Head of caudate nucleus (tissue), 42 donors: ENCODE measurements around the gene RGS7.
"Not testable (repeated sequence)": the region's sequence is repeated elsewhere in the genome, so short reads cannot be mapped to it uniquely, and the experiment has no call there.

Experiments used
- DNase-seq, 42 donors: peaks; one replicate each; pipeline versions ENCODE4 v3.0.0 to v3.0.0-alpha.2; 2020 to 2021; ENCODE audit warnings: mixed read lengths in 7 of 42
- intact Hi-C: fragments of 100-400 bp; cut with DNase I; formaldehyde crosslinking; loops from one replicate; pipeline ENCODE4 v1.15.0; 2022

Gene RGS7

GRCh38 chr1:241163363-241163762 is 193.6 kb downstream of the RGS7 start:
- intact Hi-C loops, result no loop called here
- no peak for DNase-seq

- intact Hi-C loops, result no loop called here
- no peak for DNase-seq
Measured at GRCh38 chr1:241161188-241161689, 195.8 kb downstream of the RGS7 start.

- intact Hi-C loops, result no loop called here
- DNase-seq, result no peak
Measured at GRCh38 chr1:241157435-241157834, 199.6 kb downstream of the RGS7 start.

GRCh38 chr1:241156231-241156965 is 200.6 kb downstream of the RGS7 start:
- intact Hi-C loops, result no loop called here
- DNase-seq, result peak in 10 of 42 donors; percentile 4 to 54 (median 16)

- intact Hi-C loops, result no loop called here
- DNase-seq, result no peak
Measured at GRCh38 chr1:241145881-241146280, 211.1 kb downstream of the RGS7 start.

GRCh38 chr1:241143765-241144442 is 213.1 kb downstream of the RGS7 start:
- intact Hi-C loops, result no loop called here

GRCh38 chr1:241142493-241142892 is 214.5 kb downstream of the RGS7 start:
- no peak for DNase-seq
- intact Hi-C loops, result no loop called here

More at GRCh38 chr1:241143765-241144442, 213.1 kb downstream of the RGS7 start:
- DNase-seq, result no peak

GRCh38 chr1:241141646-241142045 is 215.4 kb downstream of the RGS7 start:
- DNase-seq, intact Hi-C loops: not testable (repeated sequence)

GRCh38 chr1:241140670-241141069 is 216.3 kb downstream of the RGS7 start:
- intact Hi-C loops, result no loop called here
- DNase-seq, result no peak

GRCh38 chr1:241139047-241139446 is 218.0 kb downstream of the RGS7 start:
- no peak for DNase-seq
- intact Hi-C loops, result no loop called here

- intact Hi-C loops, result no loop called here
- DNase-seq, result no peak
Measured at GRCh38 chr1:241138248-241138647, 218.8 kb downstream of the RGS7 start.

GRCh38 chr1:241136389-241136788 is 220.6 kb downstream of the RGS7 start:
- no peak for DNase-seq
- intact Hi-C loops, result no loop called here

- no peak for DNase-seq
- intact Hi-C loops, result no loop called here
Measured at GRCh38 chr1:241131636-241132194, 225.3 kb downstream of the RGS7 start.

- DNase-seq, result no peak
- intact Hi-C loops, result no loop called here
Measured at GRCh38 chr1:241130881-241131280, 226.1 kb downstream of the RGS7 start.

- intact Hi-C loops, result no loop called here
- no peak for DNase-seq
Measured at GRCh38 chr1:241129207-241129960, 227.6 kb downstream of the RGS7 start.

GRCh38 chr1:241125286-241125685 is 231.7 kb downstream of the RGS7 start:
- intact Hi-C loops, result no loop called here
- DNase-seq, result peak in 8 of 42 donors; percentile 16 to 69 (median 36)

GRCh38 chr1:241118049-241118448 is 239.0 kb downstream of the RGS7 start:
- intact Hi-C loops, result no loop called here
- no peak for DNase-seq

GRCh38 chr1:241115784-241116183 is 241.2 kb downstream of the RGS7 start:
- intact Hi-C loops, result no loop called here
- no peak for DNase-seq

- intact Hi-C loops, result no loop called here
- DNase-seq, result no peak
Measured at GRCh38 chr1:241114699-241115233, 242.2 kb downstream of the RGS7 start.
